ENCODE results near the gene CLDN3.
A peak's percentile ranks its signal among the peaks of the same experiment; 100 is the strongest.
"Not testable (repeated sequence)": the region's sequence is repeated elsewhere in the genome, so short reads cannot be mapped to it uniquely, and the experiment has no call there.

CLDN3 gene

DNA sequence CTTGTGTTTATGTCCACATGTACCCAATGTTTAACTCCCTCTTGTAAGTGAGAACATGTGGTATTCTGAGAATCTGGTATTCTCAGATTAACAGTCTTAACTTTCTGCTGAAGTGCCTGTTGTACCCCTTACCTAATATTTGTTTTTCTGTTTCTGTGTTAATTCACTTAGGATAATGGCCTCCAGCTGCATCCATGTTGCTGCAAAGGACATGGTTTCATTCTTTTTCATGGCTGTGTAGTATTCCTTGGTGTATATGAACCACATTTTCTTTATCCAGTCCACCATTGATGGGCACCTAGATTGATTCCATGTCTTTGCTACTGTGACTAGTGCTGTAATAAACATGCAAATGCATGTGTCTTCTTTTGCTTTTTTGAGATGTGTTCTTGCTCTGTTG lies 25.1 kb upstream of the CLDN3 start:
- Histone ChIP-seq H3K4me1 (ENCODE audit: control insufficient read depth, insufficient read depth, low read length) (peaks cover 14% of the 10 kb centered on the region), H3K27me3 (ENCODE audit: control insufficient read depth, insufficient read depth, low read length) (peaks cover 68% of the 10 kb centered on the region)
- not testable (repeated sequence) for H3K9me3 ChIP-seq (ENCODE audit: control insufficient read depth, low read length); H3K9ac ChIP-seq (ENCODE audit: low read length); H3K4me3 ChIP-seq (ENCODE audit: low read length); H3K36me3 ChIP-seq (ENCODE audit: control insufficient read depth, insufficient read depth, low read length)

DNA sequence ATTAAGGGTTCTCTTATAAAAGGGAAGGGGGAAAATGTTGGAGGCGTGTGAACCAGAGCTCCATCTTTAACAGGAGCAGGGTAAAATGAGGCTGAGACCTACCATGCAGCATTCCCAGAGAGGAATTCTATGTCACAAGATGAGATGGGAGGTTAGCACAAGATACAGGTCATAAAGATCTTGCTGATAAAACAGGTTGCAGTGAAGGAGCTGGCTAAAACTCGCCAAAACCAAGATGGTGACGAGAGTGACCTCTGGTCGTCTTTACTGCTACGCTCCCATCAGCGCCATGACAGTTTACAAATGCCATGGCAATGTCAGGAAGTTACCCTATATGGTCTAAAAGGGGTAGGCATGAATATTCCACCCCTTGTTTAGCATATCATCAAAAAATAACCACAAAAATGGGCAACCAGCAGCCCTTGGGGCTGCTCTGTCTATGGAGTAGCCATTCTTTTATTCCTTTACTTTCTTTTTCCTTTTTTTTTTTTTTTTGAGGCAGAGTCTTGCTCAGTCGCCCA lies 21.2 kb upstream of the CLDN3 start:
- not testable (repeated sequence) for H3K4me3 ChIP-seq (ENCODE audit: low read length)

DNA sequence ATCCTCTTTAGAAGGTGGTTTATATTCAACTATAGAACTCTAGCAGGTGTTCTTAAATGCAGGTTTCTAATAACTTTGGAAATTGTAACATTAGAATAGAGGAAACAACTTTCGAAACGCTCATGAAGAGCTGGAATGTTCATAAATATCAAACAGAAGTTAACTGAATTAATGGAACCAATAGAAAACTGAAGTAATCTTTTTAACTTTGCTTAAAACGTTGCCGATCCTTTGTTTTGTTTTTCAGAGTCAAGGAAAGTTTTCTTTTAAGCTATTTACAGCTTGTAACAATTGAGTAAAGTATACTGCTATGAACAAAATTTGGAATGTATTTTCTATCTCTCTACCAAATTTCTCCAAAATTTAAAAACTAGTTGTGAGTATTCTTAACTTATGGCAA lies 19.0 kb upstream of the CLDN3 start:
- Histone ChIP-seq H3K9me3 (ENCODE audit: control insufficient read depth, low read length) (no peaks in the 10 kb centered on the region), H3K27me3 (ENCODE audit: control insufficient read depth, insufficient read depth, low read length) (peaks cover 63% of the 10 kb centered on the region), H3K4me3 (ENCODE audit: low read length) (no peak overlapping the region), H3K4me1 (ENCODE audit: control insufficient read depth, insufficient read depth, low read length) (peaks cover 12% of the 10 kb centered on the region), H3K9ac (ENCODE audit: low read length) (no peak overlapping the region), H3K36me3 (ENCODE audit: control insufficient read depth, insufficient read depth, low read length) (no peaks in the 10 kb centered on the region)

More for the DNA sequence above, 21.2 kb upstream of the CLDN3 start:
- H3K9ac ChIP-seq (ENCODE audit: low read length); H3K9me3 ChIP-seq (ENCODE audit: control insufficient read depth, low read length); H3K36me3 ChIP-seq (ENCODE audit: control insufficient read depth, insufficient read depth, low read length): not testable (repeated sequence)
- Histone ChIP-seq H3K4me1 (ENCODE audit: control insufficient read depth, insufficient read depth, low read length) (peaks cover 14% of the 10 kb centered on the region), H3K27me3 (ENCODE audit: control insufficient read depth, insufficient read depth, low read length) (peaks cover 67% of the 10 kb centered on the region)

DNA sequence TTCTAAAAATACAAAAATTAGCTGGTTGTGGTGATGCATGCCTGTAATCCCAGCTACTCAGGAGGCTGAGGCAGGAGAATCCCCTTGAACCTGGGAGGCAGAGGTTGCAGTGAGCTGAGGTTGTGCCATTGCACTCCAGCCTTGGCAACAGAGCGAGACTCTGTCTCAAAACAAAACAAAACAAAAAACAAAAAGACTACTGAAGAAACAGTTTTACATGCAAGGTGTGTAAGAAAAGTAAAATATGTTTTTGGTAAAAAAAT lies 17.6 kb upstream of the CLDN3 start:
- peaks cover 56% of the 10 kb centered on the region for H3K27me3 ChIP-seq (ENCODE audit: control insufficient read depth, insufficient read depth, low read length)
- not testable (repeated sequence) for H3K9me3 ChIP-seq (ENCODE audit: control insufficient read depth, low read length); H3K9ac ChIP-seq (ENCODE audit: low read length)

DNA sequence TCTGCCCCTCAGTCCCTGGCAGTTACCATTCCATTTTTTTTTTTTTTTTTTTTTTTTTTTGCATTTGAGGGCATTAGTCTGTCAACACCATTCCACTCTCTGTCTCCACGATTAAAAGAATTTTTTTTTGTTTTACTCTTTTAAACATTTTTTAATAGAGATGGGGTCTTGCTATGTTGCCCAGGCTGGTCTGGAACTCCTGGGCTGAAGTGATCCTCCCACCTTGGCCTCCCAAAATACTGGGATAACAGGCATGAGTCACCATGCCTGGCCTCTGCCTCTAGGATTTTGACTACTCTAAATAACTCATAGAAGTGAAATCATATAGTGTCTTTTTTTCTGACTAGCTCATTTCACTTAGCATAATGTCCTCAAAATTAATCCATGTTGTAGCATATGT lies 16.5 kb upstream of the CLDN3 start:
- Histone ChIP-seq H3K36me3 (ENCODE audit: control insufficient read depth, insufficient read depth, low read length) (no peaks in the 10 kb centered on the region), H3K4me1 (ENCODE audit: control insufficient read depth, insufficient read depth, low read length) (no peaks in the 10 kb centered on the region), H3K27me3 (ENCODE audit: control insufficient read depth, insufficient read depth, low read length) (peaks cover 48% of the 10 kb centered on the region), H3K9me3 (ENCODE audit: control insufficient read depth, low read length) (no peaks in the 10 kb centered on the region), H3K4me3 (ENCODE audit: low read length) (no peak overlapping the region), H3K9ac (ENCODE audit: low read length) (no peak overlapping the region)

More for the DNA sequence above, 17.6 kb upstream of the CLDN3 start:
- H3K36me3 ChIP-seq (ENCODE audit: control insufficient read depth, insufficient read depth, low read length); H3K4me1 ChIP-seq (ENCODE audit: control insufficient read depth, insufficient read depth, low read length); H3K4me3 ChIP-seq (ENCODE audit: low read length): not testable (repeated sequence)

DNA sequence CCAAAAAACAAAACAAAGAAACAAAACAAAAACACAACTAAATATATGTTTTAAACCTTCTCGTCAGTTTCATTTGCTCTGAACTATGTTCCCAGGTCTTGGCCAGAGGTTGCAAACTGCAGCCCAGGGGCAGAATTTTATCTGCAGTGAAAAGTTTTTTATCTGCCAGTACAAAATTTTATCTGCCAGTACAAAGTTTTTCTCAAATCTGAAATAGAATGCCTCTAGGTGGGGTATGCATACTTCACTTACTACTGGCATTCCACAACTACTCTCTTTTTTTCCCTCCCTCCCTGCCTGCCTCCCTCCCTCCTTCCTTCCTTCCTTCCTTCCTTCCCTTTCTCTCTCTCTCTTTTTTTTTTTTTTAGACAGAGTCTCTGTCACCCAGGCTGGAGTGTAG lies 9.4 kb upstream of the CLDN3 start:
- Histone ChIP-seq H3K27me3 (ENCODE audit: control insufficient read depth, insufficient read depth, low read length) (peaks cover 43% of the 10 kb centered on the region), H3K9me3 (ENCODE audit: control insufficient read depth, low read length) (no peaks in the 10 kb centered on the region), H3K4me1 (ENCODE audit: control insufficient read depth, insufficient read depth, low read length) (no peaks in the 10 kb centered on the region), H3K36me3 (ENCODE audit: control insufficient read depth, insufficient read depth, low read length) (no peaks in the 10 kb centered on the region), H3K4me3 (ENCODE audit: low read length) (no peak overlapping the region), H3K9ac (ENCODE audit: low read length) (no peak overlapping the region)

DNA sequence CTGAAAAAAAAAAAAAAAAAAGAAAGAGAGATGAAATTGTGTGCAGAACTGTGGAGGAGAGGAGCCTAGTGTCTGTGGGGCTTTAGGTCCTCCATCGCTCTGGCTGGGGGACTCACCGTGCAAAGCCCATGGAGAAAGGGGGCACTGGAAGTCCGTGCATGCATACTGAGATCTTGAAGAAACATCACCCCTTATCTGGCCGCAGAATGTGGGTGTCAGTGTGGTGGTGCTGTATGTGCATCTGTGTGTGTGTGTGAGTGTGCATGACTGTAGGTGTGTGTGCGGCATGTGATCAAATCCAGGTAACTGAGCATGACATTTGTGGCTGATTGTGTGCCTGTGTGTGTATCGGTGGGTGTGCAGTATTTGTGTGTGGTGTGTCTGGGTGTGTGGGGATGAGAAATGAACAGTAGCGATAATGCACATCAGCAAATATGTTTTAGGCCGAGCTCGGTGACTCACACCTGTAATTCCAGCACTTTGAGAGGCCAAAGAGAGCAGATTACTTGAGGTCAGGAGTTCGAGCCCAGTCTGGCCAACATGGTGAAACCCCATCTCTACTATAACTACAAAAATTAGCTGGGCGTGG lies 8.8 kb upstream of the CLDN3 start:
- H3K4me1 ChIP-seq (ENCODE audit: control insufficient read depth, insufficient read depth, low read length): peaks cover 5% of the 10 kb centered on the region
- H3K27me3 ChIP-seq (ENCODE audit: control insufficient read depth, insufficient read depth, low read length): peaks cover 41% of the 10 kb centered on the region
- no peak overlapping the region for H3K4me3 ChIP-seq (ENCODE audit: low read length)

DNA sequence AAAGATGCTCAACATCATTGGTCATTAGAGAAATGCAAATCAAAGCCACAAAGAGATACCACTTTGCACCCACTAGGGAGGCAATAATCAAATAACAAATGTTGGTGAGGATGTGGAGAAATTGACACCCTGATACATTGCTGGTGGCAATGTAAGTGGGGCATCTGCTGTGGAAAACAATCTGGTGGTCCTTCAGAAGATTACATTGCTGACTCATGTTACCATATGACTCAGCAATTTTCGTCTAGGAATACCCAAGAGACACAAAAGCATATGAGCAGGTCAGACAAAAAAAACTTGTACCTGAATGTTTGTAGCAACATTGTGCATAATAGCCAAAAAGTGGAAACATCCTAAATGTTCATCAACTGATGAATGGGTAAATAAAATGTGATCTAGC lies 4.9 kb upstream of the CLDN3 start:
- no peak overlapping the region for H3K9ac ChIP-seq (ENCODE audit: low read length)

More for the DNA sequence above, 8.8 kb upstream of the CLDN3 start:
- Histone ChIP-seq H3K9me3 (ENCODE audit: control insufficient read depth, low read length) (no peaks in the 10 kb centered on the region), H3K9ac (ENCODE audit: low read length) (no peak overlapping the region), H3K36me3 (ENCODE audit: control insufficient read depth, insufficient read depth, low read length) (no peaks in the 10 kb centered on the region)

DNA sequence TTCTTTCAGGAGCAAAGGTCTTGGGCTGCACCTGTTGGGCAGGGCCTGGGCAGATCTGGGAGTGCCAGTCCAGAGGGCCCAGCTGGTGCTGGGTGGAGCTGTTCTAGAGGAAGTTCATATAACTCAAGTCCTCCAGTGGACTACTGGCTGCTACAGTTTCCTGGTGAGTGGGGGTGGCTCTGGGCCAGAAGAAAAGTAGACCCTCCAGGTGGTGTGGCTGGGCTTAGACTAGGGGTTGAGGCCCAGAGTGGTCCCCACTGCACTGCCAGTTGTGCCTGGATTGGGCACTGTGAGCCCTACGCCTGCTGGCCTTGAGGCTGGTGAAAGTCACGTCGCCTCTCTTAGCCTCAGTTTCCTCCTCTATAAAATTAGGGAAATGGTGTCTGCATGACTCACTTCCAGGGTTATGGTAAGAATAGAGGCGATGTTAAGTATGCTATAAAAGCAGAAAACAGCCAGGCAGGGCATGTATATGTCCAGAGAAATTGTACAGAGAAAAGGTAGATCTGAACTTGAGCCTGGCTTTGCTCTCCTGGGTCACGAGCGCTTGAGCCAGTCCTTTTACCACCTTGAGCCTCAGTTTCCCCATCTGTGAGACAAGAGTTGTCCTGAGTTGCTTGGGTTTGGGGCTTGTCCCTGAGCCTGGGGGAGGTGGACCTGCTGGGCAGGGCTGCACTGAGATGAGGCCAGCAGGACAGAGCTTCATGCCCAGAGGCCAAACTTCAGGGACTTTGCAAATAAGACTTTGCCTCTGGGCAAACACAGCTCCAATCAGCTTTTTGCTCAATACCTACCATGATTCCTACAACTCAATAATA lies 3.8 kb upstream of the CLDN3 start:
- Histone ChIP-seq H3K36me3 (ENCODE audit: control insufficient read depth, insufficient read depth, low read length) (no peaks in the 10 kb centered on the region), H3K27me3 (ENCODE audit: control insufficient read depth, insufficient read depth, low read length) (peaks cover 56% of the 10 kb centered on the region), H3K9ac (ENCODE audit: low read length) (no peak overlapping the region), H3K4me3 (ENCODE audit: low read length) (no peak overlapping the region), H3K4me1 (ENCODE audit: control insufficient read depth, insufficient read depth, low read length) (peaks cover 19% of the 10 kb centered on the region), H3K9me3 (ENCODE audit: control insufficient read depth, low read length) (no peaks in the 10 kb centered on the region)

More for the DNA sequence above, 4.9 kb upstream of the CLDN3 start:
- Histone ChIP-seq H3K4me1 (ENCODE audit: control insufficient read depth, insufficient read depth, low read length) (peaks cover 19% of the 10 kb centered on the region), H3K9me3 (ENCODE audit: control insufficient read depth, low read length) (no peaks in the 10 kb centered on the region), H3K4me3 (ENCODE audit: low read length) (no peak overlapping the region), H3K36me3 (ENCODE audit: control insufficient read depth, insufficient read depth, low read length) (no peaks in the 10 kb centered on the region), H3K27me3 (ENCODE audit: control insufficient read depth, insufficient read depth, low read length) (peaks cover 49% of the 10 kb centered on the region)

DNA sequence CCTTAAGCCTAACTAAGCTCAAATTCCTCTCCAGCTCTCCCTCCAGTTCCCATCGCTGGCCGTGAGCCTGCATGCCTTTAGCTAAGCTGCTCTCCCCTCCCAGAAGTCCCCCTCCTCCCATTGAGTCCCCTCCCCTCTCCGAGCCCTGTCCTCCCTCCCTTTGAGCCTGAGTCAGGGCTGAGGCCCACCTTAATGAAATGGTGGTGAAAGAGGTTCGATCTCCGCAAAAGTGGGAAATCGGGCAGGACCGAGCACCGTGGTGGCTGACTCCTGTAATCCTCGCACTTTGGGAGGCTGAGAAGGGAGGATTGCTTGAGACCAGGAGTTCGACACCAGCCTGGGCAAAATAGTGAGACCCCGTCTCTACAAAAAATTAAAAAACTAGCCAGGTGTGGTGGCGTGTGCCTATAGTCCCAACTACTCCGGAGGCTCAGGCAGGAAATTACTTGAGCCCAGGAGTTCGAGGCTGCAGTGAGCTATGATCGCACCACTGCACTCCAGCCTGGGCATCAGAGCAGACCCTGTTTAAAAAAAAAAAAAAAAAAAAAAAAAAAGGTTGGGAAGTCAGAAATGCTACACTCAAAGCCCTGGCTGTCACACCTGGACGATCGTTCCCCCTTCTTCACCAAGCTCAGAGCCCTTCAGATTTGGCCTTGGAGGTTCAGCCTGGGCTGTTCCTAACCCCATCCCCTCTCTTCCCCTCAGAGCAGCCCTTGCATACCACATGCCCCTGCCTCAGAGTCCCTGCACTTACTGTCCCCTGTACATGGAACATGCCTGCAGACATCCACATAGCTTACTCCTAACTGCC lies 995 bp upstream of the CLDN3 start:
- no peaks in the 10 kb centered on the region for H3K9me3 ChIP-seq (ENCODE audit: control insufficient read depth, low read length)
- H3K4me1 ChIP-seq (ENCODE audit: control insufficient read depth, insufficient read depth, low read length): peaks cover 19% of the 10 kb centered on the region
- H3K27me3 ChIP-seq (ENCODE audit: control insufficient read depth, insufficient read depth, low read length): peaks cover 58% of the 10 kb centered on the region
- no peak overlapping the region for H3K9ac ChIP-seq (ENCODE audit: low read length)
- H3K4me3 ChIP-seq (ENCODE audit: low read length): no peak overlapping the region
- no peaks in the 10 kb centered on the region for H3K36me3 ChIP-seq (ENCODE audit: control insufficient read depth, insufficient read depth, low read length)

DNA sequence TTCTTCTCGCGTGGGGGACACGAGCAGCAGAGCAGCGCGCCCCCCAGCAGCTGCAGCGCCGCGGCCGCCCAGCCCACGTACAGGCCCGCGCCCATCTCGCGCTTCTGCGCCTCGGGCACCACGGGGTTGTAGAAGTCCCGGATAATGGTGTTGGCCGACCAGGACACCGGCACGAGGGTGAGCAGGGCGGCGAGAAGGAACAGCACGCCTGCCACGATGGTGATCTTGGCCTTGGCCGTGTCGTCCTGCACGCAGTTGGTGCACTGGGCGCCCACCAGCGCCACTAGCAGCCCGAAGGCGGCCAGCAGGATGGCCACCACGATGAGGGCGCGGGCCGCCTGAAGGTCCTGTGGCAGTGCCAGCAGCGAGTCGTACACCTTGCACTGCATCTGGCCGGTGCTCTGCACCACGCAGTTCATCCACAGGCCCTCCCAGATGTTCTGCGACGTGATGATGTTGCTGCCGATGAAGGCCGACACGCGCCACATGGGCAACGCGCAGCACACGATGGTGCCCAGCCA lies 529 bp downstream of the CLDN3 start:
- Histone ChIP-seq H3K9ac (ENCODE audit: low read length) (peak overlapping the region; percentile 8), H3K27me3 (ENCODE audit: control insufficient read depth, insufficient read depth, low read length) (peaks cover 55% of the 10 kb centered on the region), H3K4me3 (ENCODE audit: low read length) (no peak overlapping the region), H3K4me1 (ENCODE audit: control insufficient read depth, insufficient read depth, low read length) (peaks cover 19% of the 10 kb centered on the region), H3K36me3 (ENCODE audit: control insufficient read depth, insufficient read depth, low read length) (no peaks in the 10 kb centered on the region), H3K9me3 (ENCODE audit: control insufficient read depth, low read length) (no peaks in the 10 kb centered on the region)
